Dedifferentiated amniotic fluid mesenchymal stem cell (primary cell): ENCODE measurements around the gene BOC.

Source experiments
- DNase-seq: peaks from one replicate; pipeline ENCODE4 v3.0.0-alpha.2; 2016; ENCODE audit errors: extremely low spot score

Gene BOC

DNA sequence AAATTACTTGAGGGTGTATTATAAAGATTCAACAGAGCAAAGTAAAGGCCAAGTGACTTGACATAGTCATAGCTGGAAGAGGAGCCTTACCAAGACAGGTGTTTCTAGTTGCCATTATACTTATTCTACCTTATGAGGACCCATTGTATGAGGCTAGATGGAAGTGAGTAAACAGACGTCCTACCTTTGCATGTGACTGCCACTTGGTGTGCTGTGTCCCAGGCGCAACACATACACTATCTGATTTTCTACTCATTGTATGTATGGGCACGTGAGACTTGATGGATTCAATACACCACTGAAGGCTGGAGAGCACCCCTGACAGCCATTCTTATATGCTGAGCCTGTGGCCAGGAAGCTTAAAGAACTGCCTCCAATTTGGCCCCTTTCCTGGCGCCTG, 40.5 kb downstream of the BOC start:
- DNase-seq, result no peak

DNA sequence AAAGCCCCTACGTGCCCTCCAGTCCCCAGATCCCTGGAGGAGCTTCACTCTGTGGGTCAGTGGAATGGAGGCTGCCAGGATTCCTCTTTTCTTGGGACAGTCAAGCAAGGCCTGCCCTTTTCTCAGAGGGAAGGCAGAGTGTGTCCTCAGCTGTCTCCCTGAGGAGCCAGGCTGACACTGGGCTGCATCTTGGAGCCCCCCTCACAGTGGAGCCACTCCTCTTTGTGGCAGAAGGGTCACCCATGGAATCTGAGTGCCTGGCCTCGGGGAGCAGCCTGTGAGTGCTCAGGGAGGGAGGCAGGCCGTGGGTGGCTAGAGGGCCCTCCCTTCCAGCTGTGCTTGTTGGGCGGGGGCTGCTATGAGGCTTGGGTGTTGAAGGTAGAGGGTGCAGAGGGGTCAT, 41.2 kb downstream of the BOC start:
- no peak for DNase-seq

DNA sequence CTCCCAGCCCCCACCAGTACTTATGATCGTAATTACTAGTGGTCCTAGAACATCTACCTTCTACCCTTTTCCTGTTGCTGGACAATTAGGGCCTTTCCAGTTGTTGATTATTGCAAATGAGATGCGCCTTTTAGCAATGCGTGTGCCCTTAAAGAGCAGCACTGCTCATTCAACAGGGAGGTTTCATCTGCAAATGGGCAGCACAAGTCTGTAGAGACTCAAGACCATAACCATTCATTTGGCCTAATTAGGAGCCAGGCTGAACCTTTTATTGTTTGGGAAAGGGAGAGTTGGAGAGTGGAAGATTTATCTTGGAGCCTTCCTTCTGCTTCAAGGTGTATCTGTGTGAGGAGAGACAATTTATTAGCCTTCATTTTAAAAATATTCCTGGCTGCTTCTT, 42.3 kb downstream of the BOC start:
- no peak for DNase-seq

GRCh38 chr3:113254171-113254947, 43.0 kb downstream of the BOC start:
- DNase-seq, result no peak

DNA sequence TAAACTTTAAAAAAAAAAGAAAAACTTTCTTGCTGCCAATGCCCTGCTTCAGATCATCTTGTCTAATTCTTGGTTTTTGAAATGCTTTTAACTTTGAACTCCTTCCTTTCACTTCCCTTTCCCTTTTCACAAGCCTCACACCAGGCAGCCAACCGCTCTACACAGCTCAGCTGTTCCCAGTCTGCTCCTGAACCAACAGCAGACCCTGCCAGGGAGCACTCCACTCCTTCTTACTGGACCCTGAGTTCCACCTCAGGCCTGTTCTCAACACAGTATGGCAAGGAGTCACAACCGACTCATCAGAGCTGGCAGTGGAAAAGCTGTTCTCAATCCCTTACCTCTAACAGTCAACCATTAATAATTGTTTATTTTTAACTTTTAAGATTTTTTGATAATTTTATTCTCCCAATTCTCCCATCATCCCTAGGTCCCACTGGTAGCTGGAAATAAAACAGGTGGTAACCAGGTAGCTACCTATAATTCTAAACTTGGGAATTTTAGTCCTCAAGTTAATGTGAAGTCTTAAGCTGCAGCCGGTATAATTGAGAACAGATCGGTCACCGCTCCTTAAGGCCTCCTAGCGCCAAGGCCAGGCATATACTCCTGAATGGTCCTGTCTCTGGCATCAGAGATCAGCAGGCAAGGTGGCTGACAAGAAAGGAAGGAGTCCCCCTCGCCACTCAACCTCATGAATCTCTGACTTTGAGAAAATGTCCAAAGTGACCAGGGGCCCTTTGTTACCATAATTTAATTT, 43.9 kb downstream of the BOC start:
- DNase-seq, result no peak

DNA sequence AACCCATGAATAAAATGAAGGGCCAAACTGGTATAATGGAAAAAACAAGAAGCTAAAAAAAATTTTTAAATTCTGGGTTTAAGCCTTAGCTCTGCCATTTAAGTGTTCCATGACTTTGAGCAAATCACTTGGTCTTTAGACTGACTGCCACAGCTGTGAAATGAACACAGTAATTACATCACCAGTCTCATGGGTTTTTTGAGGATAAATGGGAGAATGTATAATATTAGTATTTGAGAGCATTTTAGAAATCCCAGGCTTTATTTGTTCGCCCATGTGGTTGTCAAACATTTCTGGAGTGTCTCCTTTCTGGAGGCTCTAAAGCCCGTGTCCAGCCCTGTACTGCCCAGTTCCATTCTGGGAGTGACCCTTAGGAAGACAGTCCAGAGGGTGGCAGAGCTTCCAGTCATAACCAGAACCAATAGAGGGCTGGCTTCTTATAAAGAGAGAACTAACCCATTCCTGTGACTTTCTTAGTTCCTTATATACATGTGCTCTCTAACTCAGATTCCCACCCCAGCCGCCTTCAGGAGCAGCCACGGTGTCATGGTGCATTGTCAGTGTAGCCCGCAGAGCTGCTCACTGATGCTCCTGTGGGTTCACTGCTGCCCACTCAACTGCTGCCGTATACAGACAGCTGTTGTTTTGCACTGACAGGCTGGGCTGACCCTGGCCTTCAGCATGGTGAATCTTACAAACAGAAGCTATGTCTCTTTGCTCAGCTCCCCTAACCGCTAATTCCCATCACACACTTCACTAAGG, 44.7 kb downstream of the BOC start:
- no peak for DNase-seq

- DNase-seq, result no peak
These were observed 47.0 kb downstream of the BOC start for GRCh38 chr3:113258361-113258760.

GRCh38 chr3:113259196-113259595, 47.8 kb downstream of the BOC start:
- DNase-seq, result no peak

- DNase-seq, result no peak
These were observed 49.8 kb downstream of the BOC start for GRCh38 chr3:113261063-113261625.

DNA sequence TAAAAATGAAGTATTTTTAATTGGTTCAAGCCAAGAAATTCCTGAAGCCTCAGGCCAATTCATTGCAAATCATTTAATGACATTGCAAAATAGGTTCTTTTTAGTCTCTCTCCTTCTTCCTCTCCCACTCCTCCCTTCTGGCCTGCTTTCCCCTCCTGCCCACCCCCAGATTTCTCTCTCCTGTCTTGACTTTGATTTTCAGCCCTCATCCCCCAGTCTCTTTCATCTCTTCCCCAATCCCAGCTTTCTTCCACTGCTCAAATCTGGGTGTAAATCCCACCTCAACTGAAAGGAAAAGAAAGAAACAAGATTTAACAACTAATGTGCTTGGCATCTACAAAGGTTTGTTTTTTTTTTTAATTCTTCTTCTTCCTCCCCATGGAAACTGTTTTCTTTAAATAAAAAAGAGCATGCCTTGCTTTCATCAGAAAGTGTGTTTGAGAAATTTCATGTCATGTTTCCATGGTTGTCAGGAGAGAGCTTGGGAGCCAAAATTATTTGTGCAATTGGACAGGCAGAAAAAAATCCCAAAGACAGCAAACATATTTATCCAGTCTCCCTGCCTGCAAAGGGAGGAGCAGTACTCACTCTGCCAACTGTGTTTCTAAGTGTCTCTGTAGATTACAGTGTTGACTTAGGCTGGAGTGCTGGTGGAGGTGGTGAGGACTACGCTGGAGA, 50.4 kb downstream of the BOC start:
- peak; percentile 76 for DNase-seq

GRCh38 chr3:113262304-113262665, 50.9 kb downstream of the BOC start:
- DNase-seq, result no peak

DNA sequence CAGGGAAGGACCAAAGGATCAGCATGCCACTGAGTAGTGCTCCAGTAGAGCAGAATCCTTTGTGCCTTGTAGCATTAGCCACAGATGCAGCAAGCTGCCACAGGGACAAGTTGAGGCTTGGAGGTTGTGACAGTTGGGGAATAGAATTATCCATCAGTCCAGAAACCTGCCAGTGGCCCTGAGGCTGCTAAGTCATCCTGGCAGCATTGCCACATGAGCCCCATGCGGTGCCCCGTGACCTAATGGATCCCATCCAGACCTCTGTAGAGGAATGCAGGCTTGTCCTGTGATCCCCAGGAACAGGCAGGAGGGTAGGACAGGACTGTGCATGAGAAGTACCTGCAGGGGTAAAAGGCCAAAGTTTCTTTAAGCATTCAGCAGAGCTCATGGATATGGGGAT, 51.7 kb downstream of the BOC start:
- DNase-seq, result no peak

GRCh38 chr3:113263778-113264177, 52.4 kb downstream of the BOC start:
- DNase-seq, result no peak

GRCh38 chr3:113264283-113265131, 53.1 kb downstream of the BOC start:
- DNase-seq, result no peak

DNA sequence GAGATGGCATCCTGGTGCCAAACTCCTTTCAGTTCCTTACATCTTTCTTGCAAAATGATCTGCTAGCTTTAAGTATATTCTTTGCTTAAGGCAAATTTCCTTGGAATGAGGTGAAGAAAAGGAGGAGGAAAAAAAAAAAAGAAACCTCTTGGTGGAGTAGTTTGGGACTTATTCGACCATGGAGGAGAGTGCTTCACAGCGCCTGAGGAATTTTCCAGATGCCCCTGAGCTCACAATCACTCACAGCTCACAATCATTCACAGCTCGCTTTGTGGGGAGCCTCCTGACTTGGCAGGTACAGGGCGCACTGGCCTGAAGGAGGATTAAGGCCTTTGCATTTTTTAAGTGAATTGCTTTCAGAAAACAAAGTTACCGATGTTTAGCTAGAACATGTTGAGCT, 53.9 kb downstream of the BOC start:
- no peak for DNase-seq

GRCh38 chr3:113266738-113267137, 55.4 kb downstream of the BOC start:
- DNase-seq, result no peak

DNA sequence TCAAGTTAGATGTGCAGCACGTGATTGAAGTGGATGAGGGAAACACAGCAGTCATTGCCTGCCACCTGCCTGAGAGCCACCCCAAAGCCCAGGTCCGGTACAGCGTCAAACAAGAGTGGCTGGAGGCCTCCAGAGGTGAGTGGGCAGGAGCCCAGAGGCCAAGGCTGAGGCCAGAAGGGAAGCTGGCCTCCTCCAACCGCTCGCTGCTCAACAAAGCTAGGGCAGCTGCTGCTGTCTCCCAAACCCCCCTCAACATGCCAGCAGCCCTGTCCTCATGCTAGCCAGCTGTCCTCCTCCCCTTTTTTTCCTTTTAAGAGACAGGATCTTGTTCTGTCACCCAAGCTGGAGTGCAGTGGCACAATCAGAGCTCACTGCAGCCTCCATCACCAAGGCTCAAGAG, 57.0 kb downstream of the BOC start:
- no peak for DNase-seq

GRCh38 chr3:113268942-113269341, 57.6 kb downstream of the BOC start:
- DNase-seq, result no peak

GRCh38 chr3:113269661-113270060, 58.3 kb downstream of the BOC start:
- DNase-seq, result no peak

- DNase-seq, result no peak
These were observed 58.7 kb downstream of the BOC start for GRCh38 chr3:113270068-113270467.

DNA sequence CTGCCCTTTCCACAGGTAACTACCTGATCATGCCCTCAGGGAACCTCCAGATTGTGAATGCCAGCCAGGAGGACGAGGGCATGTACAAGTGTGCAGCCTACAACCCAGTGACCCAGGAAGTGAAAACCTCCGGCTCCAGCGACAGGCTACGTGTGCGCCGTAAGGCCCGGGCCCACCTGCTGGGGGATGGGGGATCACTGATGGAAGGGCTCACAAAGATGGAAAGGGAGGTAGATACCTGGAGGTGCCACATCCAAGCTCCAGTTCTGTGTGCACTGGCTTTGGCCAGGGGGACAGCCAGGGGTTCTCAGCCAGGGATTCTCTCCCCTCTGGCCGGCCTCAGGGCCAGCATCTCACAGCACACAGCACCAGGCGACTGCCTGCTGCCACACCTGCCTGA, 59.4 kb downstream of the BOC start:
- no peak for DNase-seq
